ENCODE measurements around the gene THSD4. TPM values are rescaled to one million over a fixed set of nuclear protein-coding genes. Genes with fewer than 3 reads are reported as not detected.

Gene THSD4
- total RNA-seq, 6 experiments from 2014 or later, result 5.2 to 21.8 (median 13.7) TPM

DNA sequence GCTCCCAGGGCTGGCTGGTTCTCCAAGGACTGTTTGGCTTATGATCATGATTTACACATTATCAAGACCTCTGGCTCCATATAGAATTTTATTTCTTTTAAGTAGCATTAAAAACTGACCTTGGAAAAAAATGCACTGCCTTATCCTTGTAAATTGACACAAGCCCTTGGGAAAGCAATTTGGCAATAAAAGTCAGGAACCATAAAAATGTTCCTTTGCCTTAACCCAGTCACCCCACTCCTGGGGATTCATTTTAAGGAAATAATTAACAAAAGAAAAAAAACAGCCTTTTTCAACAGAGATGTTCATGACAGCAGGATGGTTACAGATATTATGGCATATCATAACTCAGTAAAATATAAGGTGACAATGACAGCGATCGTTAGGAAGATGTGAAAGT lies 643.4 kb downstream of the THSD4 start:
- WGBS (ENCODE audit: insufficient coverage, low coverage, low lambda C conversion rate, missing lambda C conversion rate), result 100% methylated on average over 2 of the region's 2 CpGs
- no peaks in the 10 kb centered on the region for H3K9me3 ChIP-seq
- no peaks in the 10 kb centered on the region for H3K36me3 ChIP-seq
- no peak overlapping the region for H3K4me3 ChIP-seq
- DNase-seq, result no peak
- H3K27me3 ChIP-seq, result no peaks in the 10 kb centered on the region
- intact Hi-C loops (cut with DNase I), result no loop called here
- TF ChIP-seq, protein P1, sequence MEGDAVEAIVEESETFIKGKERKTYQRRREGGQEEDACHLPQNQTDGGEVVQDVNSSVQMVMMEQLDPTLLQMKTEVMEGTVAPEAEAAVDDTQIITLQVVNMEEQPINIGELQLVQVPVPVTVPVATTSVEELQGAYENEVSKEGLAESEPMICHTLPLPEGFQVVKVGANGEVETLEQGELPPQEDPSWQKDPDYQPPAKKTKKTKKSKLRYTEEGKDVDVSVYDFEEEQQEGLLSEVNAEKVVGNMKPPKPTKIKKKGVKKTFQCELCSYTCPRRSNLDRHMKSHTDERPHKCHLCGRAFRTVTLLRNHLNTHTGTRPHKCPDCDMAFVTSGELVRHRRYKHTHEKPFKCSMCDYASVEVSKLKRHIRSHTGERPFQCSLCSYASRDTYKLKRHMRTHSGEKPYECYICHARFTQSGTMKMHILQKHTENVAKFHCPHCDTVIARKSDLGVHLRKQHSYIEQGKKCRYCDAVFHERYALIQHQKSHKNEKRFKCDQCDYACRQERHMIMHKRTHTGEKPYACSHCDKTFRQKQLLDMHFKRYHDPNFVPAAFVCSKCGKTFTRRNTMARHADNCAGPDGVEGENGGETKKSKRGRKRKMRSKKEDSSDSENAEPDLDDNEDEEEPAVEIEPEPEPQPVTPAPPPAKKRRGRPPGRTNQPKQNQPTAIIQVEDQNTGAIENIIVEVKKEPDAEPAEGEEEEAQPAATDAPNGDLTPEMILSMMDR (IDR thresholded peaks at IDR 0.05), result no peak
- TF ChIP-seq POLR2A (IDR thresholded peaks at IDR 0.05), result no peak
- no peak overlapping the region for H3K27ac ChIP-seq
- no peak for ATAC-seq
- peaks cover 0 to 3% (median 0%) of the 10 kb centered on the region in 4 donors for H3K4me1 ChIP-seq

DNA sequence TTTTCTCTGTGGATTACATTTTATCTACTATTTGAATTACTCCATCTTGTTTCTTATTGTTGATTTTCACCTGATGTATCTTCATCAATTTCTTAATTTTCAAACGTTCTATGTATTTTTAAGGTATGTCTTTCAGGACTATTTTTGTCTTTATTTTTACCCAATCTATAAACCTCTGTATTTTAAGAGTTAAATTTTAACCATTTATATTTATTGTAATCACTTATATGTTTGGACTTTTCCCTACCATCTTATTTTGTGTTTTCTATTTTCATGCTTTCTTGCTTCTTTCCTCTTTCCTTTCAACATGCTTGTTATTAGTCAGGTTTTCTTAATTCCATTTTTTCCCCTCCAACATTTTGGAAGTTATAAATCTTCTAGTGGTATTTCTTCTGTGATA lies 645.6 kb downstream of the THSD4 start:
- WGBS (ENCODE audit: insufficient coverage, low coverage, low lambda C conversion rate, missing lambda C conversion rate), result 88% methylated on average over 1 of the region's 1 CpG
- no peaks in the 10 kb centered on the region for H3K9me3 ChIP-seq
- no peaks in the 10 kb centered on the region for H3K36me3 ChIP-seq
- DNase-seq (no peak), ATAC-seq (no peak)
- H3K27me3 ChIP-seq, result no peaks in the 10 kb centered on the region
- peaks cover 0 to 3% (median 0%) of the 10 kb centered on the region in 4 donors for H3K4me1 ChIP-seq
- H3K4me3 ChIP-seq, result no peak overlapping the region
- peak overlapping the region in 2 of 3 donors; percentile 30 to 57 for H3K27ac ChIP-seq
- no peak for TF ChIP-seq POLR2A (IDR thresholded peaks at IDR 0.05)
- TF ChIP-seq, protein P1 (IDR thresholded peaks at IDR 0.05), result no peak
- intact Hi-C loops (cut with DNase I), result no loop called here

DNA sequence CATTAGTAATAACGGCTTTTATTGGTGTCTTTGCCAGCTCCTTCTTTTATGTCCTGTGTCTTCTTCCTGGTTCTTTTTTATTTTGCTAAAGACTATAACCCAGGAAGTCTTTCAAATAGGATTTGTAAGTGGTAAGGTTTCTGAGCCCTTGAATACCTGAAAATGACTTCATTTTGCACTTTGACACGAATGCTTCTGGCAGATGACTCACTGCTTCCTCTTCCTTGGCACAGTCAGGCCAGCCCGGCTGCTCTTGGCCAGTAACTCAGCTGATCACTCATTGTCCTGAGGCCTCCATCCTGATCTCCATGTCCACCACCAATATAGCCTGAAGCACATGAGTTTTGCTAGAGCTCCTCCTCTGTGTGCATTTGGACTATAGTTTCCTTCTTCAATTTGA lies 646.4 kb downstream of the THSD4 start:
- WGBS (ENCODE audit: insufficient coverage, low coverage, low lambda C conversion rate, missing lambda C conversion rate), result 25% methylated on average over 3 of the region's 3 CpGs
- Histone ChIP-seq H3K27ac (peak overlapping the region; percentile 30 to 57 (median 41)), H3K4me1 (peaks cover 0 to 3% (median 0%) of the 10 kb centered on the region in 4 donors), H3K27me3 (no peaks in the 10 kb centered on the region), H3K4me3 (no peak overlapping the region), H3K36me3 (no peaks in the 10 kb centered on the region), H3K9me3 (no peaks in the 10 kb centered on the region)
- intact Hi-C loops (cut with DNase I), result no loop called here
- peak; percentile 91 to 98 (median 94) for ATAC-seq
- DNase-seq, result peak; percentile 66 to 76 (median 72)
- TF ChIP-seq, protein P1 (IDR thresholded peaks at IDR 0.05), result no peak
- no peak for TF ChIP-seq POLR2A (IDR thresholded peaks at IDR 0.05)

DNA sequence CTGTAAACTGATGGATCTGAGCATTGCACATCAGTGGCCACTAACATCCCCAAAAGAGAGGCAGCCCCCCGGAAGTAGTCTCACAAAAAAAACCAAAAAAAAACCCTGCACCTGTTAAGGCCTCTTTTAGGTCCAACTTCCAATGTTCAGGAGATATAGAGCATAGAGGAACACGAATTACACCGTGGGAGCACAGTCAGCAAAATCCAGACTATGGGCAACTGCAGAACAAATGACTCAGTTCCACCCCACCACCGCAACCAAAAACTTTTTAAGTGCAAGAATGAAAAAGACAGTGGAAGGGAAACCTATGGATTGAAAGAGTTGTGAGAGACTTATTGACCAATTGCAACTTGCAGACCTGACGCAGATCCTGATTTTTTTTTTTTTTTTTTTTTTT lies 652.9 kb downstream of the THSD4 start:
- DNase-seq (no peak), ATAC-seq (no peak)
- TF ChIP-seq, protein P1 (IDR thresholded peaks at IDR 0.05), result no peak
- TF ChIP-seq POLR2A (IDR thresholded peaks at IDR 0.05), result no peak
- Histone ChIP-seq H3K4me1 (no peaks in the 10 kb centered on the region), H3K36me3 (no peaks in the 10 kb centered on the region), H3K27ac (no peak overlapping the region), H3K4me3 (no peak overlapping the region), H3K9me3 (no peaks in the 10 kb centered on the region), H3K27me3 (no peaks in the 10 kb centered on the region)
- intact Hi-C loops (cut with DNase I), result no loop called here
- 89% methylated on average over 5 of the region's 5 CpGs for WGBS (ENCODE audit: insufficient coverage, low coverage, low lambda C conversion rate, missing lambda C conversion rate)
